ENCODE data around the gene OPN4. TPM values are rescaled to one million over a fixed set of nuclear protein-coding genes. Genes with fewer than 3 reads are reported as not detected.

OPN4 gene
- total and polyA plus RNA-seq, 2 experiments from 2014 or later = not detected

- 87 to 88% methylated on average over 8 of the region's 8 CpGs for WGBS, 2 experiments (ENCODE audit: low coverage in 1 of 2, low lambda C conversion rate in 2 of 2, missing lambda C conversion rate in 2 of 2)
- H3K4me1 ChIP-seq (ENCODE audit: insufficient read depth) = peaks cover 15% of the 10 kb centered on the region
- no peak overlapping the region for H3K27ac ChIP-seq
- no peak overlapping the region for H3K4me3 ChIP-seq
- no peaks in the 10 kb centered on the region for H3K9me3 ChIP-seq (ENCODE audit: low read depth)
- no peaks in the 10 kb centered on the region for H4K20me1 ChIP-seq (ENCODE audit: insufficient read depth)
- no peaks in the 10 kb centered on the region for H3K79me2 ChIP-seq (ENCODE audit: insufficient read depth)
- no peaks in the 10 kb centered on the region for H3K36me3 ChIP-seq (ENCODE audit: low read depth)
- DNase-seq = no peak
- peaks cover 4% of the 10 kb centered on the region; the same call in 1 of the 2 replicates for H3F3A ChIP-seq (ENCODE audit: insufficient read depth)
- in situ Hi-C loops (cut with MboI) = no loop called here
- TF ChIP-seq EZH2 (IDR thresholded peaks at IDR 0.05; ENCODE audit: insufficient read depth, poor library complexity, severe bottlenecking) (no peak), EZH2phosphoT487 (IDR thresholded peaks at IDR 0.05; ENCODE audit: insufficient read depth, low read depth) (no peak)
- no peak overlapping the region for H3K4me2 ChIP-seq (ENCODE audit: unreplicated experiment)
- no peaks in the 10 kb centered on the region for H3K9me2 ChIP-seq (ENCODE audit: insufficient read depth)
- H2AFZ ChIP-seq = no peak overlapping the region
- H3K27me3 ChIP-seq (replicated peaks; ENCODE audit: insufficient read depth) = no peaks in the 10 kb centered on the region
- H3K9ac ChIP-seq = no peak overlapping the region
Measured at GRCh38 chr10:86692023-86692514, 37.7 kb downstream of the OPN4 start.

GRCh38 chr10:86692664-86693063 lies 38.3 kb downstream of the OPN4 start:
- TF ChIP-seq EZH2phosphoT487 (IDR thresholded peaks at IDR 0.05; ENCODE audit: insufficient read depth, low read depth) (no peak), EZH2 (IDR thresholded peaks at IDR 0.05; ENCODE audit: insufficient read depth, poor library complexity, severe bottlenecking) (no peak)

DNA sequence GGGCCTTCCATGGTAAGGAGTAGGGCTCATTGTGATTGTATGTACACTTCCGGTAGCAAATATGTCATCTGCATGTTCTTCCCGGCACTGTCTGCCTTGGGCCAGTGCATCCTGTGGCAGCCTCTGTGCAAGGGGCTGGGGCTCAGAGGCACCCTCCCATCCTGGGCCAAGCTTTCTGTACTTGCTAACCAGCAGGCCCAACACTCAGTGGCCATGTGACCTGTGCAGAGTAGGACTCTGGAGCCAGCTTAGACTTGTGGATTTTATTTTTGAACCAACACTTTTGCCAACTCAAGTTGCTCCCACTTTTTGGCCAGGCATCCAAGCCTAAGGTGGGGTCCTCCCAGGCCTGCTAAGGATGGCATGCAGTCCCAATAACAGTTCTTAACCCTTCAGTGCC lies 38.9 kb downstream of the OPN4 start:
- H3K4me2 ChIP-seq (ENCODE audit: unreplicated experiment) = no peak overlapping the region
- H3K9me3 ChIP-seq (ENCODE audit: low read depth) = no peaks in the 10 kb centered on the region
- no peak overlapping the region for H3K27ac ChIP-seq
- DNase-seq = no peak
- no peaks in the 10 kb centered on the region for H4K20me1 ChIP-seq (ENCODE audit: insufficient read depth)
- in situ Hi-C loops (cut with MboI) = no loop called here
- H3K4me1 ChIP-seq (ENCODE audit: insufficient read depth) = peaks cover 3% of the 10 kb centered on the region
- WGBS, 2 experiments (ENCODE audit: low coverage in 1 of 2, low lambda C conversion rate in 2 of 2, missing lambda C conversion rate in 2 of 2) = 39 to 44% methylated on average over 2 of the region's 2 CpGs
- no peak for TF ChIP-seq EZH2phosphoT487 (IDR thresholded peaks at IDR 0.05; ENCODE audit: insufficient read depth, low read depth)
- TF ChIP-seq EZH2 (IDR thresholded peaks at IDR 0.05; ENCODE audit: insufficient read depth, poor library complexity, severe bottlenecking) = no peak
- no peaks in the 10 kb centered on the region for H3K27me3 ChIP-seq (replicated peaks; ENCODE audit: insufficient read depth)
- no peaks in the 10 kb centered on the region for H3K9me2 ChIP-seq (ENCODE audit: insufficient read depth)
- H3F3A ChIP-seq (ENCODE audit: insufficient read depth) = no peaks in the 10 kb centered on the region
- no peaks in the 10 kb centered on the region for H3K36me3 ChIP-seq (ENCODE audit: low read depth)
- H3K9ac ChIP-seq = no peak overlapping the region
- no peak overlapping the region for H3K4me3 ChIP-seq
- H3K79me2 ChIP-seq (ENCODE audit: insufficient read depth) = no peaks in the 10 kb centered on the region
- peak overlapping the region; percentile 50; the same call in 1 of the 2 replicates for H2AFZ ChIP-seq

More at GRCh38 chr10:86692664-86693063, 38.3 kb downstream of the OPN4 start:
- in situ Hi-C loops (cut with MboI) = no loop called here
- Histone ChIP-seq H3K79me2 (ENCODE audit: insufficient read depth) (no peaks in the 10 kb centered on the region), H3K27ac (no peak overlapping the region), H3K36me3 (ENCODE audit: low read depth) (no peaks in the 10 kb centered on the region), H3F3A (ENCODE audit: insufficient read depth) (peaks cover 4% of the 10 kb centered on the region; the same call in 1 of the 2 replicates), H2AFZ (no peak overlapping the region), H3K4me3 (no peak overlapping the region), H3K27me3 (replicated peaks; ENCODE audit: insufficient read depth) (no peaks in the 10 kb centered on the region), H3K4me1 (ENCODE audit: insufficient read depth) (peaks cover 10% of the 10 kb centered on the region), H3K9ac (no peak overlapping the region), H3K9me2 (ENCODE audit: insufficient read depth) (no peaks in the 10 kb centered on the region), H4K20me1 (ENCODE audit: insufficient read depth) (no peaks in the 10 kb centered on the region), H3K4me2 (ENCODE audit: unreplicated experiment) (no peak overlapping the region), H3K9me3 (ENCODE audit: low read depth) (no peaks in the 10 kb centered on the region)
- DNase-seq = no peak
- 81 to 97% methylated on average over 6 to 7 of the region's 7 CpGs for WGBS, 2 experiments (ENCODE audit: low coverage in 1 of 2, low lambda C conversion rate in 2 of 2, missing lambda C conversion rate in 2 of 2)

DNA sequence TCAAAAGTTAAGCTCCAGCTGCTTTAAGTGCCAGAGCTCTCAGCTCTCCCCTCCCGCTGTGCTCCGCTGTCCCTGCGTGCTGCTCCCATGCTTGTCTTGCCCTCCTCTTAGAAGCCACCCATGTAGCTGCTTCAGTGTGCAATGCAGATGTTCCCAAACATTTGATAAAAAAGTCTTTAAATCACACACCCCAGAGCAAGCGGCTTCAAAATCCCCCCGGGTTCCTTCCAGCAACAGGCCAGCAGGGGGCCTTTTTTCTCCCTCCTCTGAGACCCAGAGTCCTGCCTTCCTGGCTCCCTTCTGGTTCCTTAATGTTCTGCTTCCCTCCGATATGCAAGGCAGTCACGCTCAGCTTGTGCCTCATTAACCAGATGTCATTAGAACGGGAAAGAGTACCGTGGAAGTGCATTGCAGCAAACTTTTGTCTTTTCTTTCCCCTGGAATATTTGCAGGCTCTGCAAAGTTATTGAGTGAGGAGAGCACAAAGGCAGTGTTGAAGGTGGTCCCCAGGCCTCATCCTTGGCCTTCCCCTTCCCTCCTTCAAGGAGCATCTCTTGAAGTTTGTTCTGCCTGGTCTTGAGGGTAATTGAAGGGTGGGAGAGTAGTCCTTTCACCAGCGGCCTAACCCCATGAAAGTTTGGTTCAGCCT lies 39.5 kb downstream of the OPN4 start:
- peak; percentile 81 for DNase-seq
- H2AFZ ChIP-seq = peak overlapping the region; percentile 50; the same call in 1 of the 2 replicates
- H3K36me3 ChIP-seq (ENCODE audit: low read depth) = no peaks in the 10 kb centered on the region
- no peaks in the 10 kb centered on the region for H3F3A ChIP-seq (ENCODE audit: insufficient read depth)
- H3K27ac ChIP-seq = no peak overlapping the region
- TF ChIP-seq EZH2 (IDR thresholded peaks at IDR 0.05; ENCODE audit: insufficient read depth, poor library complexity, severe bottlenecking) (no peak), EZH2phosphoT487 (IDR thresholded peaks at IDR 0.05; ENCODE audit: insufficient read depth, low read depth) (no peak)
- no peaks in the 10 kb centered on the region for H3K9me3 ChIP-seq (ENCODE audit: low read depth)
- H3K4me2 ChIP-seq (ENCODE audit: unreplicated experiment) = no peak overlapping the region
- H3K4me1 ChIP-seq (ENCODE audit: insufficient read depth) = no peaks in the 10 kb centered on the region
- H3K9me2 ChIP-seq (ENCODE audit: insufficient read depth) = no peaks in the 10 kb centered on the region
- no peak overlapping the region for H3K4me3 ChIP-seq
- in situ Hi-C loops (cut with MboI) = no loop called here
- no peaks in the 10 kb centered on the region for H3K27me3 ChIP-seq (replicated peaks; ENCODE audit: insufficient read depth)
- WGBS, 2 experiments (ENCODE audit: low coverage in 1 of 2, low lambda C conversion rate in 2 of 2, missing lambda C conversion rate in 2 of 2) = 10 to 13% methylated on average over 10 of the region's 10 CpGs
- no peak overlapping the region for H3K9ac ChIP-seq
- H4K20me1 ChIP-seq (ENCODE audit: insufficient read depth) = no peaks in the 10 kb centered on the region
- no peaks in the 10 kb centered on the region for H3K79me2 ChIP-seq (ENCODE audit: insufficient read depth)
